Tibial nerve (tissue), 4 donors: Measurements from ENCODE around the gene GJB4. TPM values are rescaled to one million over a fixed set of nuclear protein-coding genes. Genes with fewer than 3 reads are reported as not detected.

Experiments used
- DNase-seq, 2 donors: peaks; one replicate each; pipeline ENCODE4 v3.0.0-alpha.2; 2019; ENCODE audit warnings: low spot score in 2 of 2
- H3K27ac ChIP-seq, 4 donors: fragments of 200-600 bp; sonication (generic) in 3 of 4; one replicate each; pipeline ENCODE4 v1.5.1; 2017 to 2019; ENCODE audit warnings: mild to moderate bottlenecking in 1 of 4
- H3K27me3 ChIP-seq, 2 donors: fragments of 200-600 bp; sonication (generic) in 1 of 2; one replicate each; pipeline versions ENCODE4 v1.5.1 to v1.6.0; 2017 to 2019
- H3K36me3 ChIP-seq, 3 donors: fragments of 200-600 bp; sonication (generic); one replicate each; pipeline ENCODE4 v1.5.1; 2018 to 2019
- H3K4me1 ChIP-seq, 4 donors: fragments of 200-600 bp; sonication (generic) in 3 of 4; one replicate each; pipeline ENCODE4 v1.5.1; 2017 to 2019
- H3K4me3 ChIP-seq, 4 donors: fragments of 200-600 bp; sonication (generic) in 3 of 4; one replicate each; pipeline ENCODE4 v1.5.1; 2017 to 2019; ENCODE audit warnings: mild to moderate bottlenecking in 1 of 4, moderate library complexity in 1 of 4
- H3K9me3 ChIP-seq, 4 donors: fragments of 200-600 bp; sonication (generic) in 3 of 4; one replicate each; pipeline ENCODE4 v1.5.1; 2017 to 2019
- EP300 ChIP-seq, 2 donors: sonication (generic); formaldehyde crosslinking; IDR thresholded peaks; one replicate each; pipeline ENCODE4 v1.6.1; 2017; ENCODE audit warnings: antibody characterized with exemption in 2 of 2, mild to moderate bottlenecking in 1 of 2
- POLR2A ChIP-seq, 2 donors: fragments of 450-650 bp; IDR thresholded peaks; one replicate each; pipeline ENCODE4 v1.6.1; 2017; ENCODE audit warnings: antibody characterized with exemption in 2 of 2, mild to moderate bottlenecking in 2 of 2, moderate library complexity in 2 of 2
- WGBS, 2 donors: methylation state at CpG; one replicate each; pipeline ENCODE4 v1.1.5; 2018; 5-methylcytosine and 5-hydroxymethylcytosine counted together
- total RNA-seq, 4 donors: library from RNA; depleted of rRNA; stranded (reverse); fragments of >200 nt; gene quantifications; one replicate each; pipeline ENCODE4 v1.1.0, GENCODE V29; 2016
- TF ChIP-seq, protein P1 (sequence below), 5 experiments: fragments of 200-600 bp in 3 of 5; fragments of 450-650 bp in 2 of 5; sonication (generic) in 3 of 5; IDR thresholded peaks; one replicate each; pipeline ENCODE4 v1.5.1; 2016 to 2019; ENCODE audit warnings: antibody characterized with exemption in 5 of 5, mild to moderate bottlenecking in 3 of 5, moderate library complexity in 2 of 5

GJB4 gene
- total RNA-seq, 4 donors from 2014 or later: not detected

DNA sequence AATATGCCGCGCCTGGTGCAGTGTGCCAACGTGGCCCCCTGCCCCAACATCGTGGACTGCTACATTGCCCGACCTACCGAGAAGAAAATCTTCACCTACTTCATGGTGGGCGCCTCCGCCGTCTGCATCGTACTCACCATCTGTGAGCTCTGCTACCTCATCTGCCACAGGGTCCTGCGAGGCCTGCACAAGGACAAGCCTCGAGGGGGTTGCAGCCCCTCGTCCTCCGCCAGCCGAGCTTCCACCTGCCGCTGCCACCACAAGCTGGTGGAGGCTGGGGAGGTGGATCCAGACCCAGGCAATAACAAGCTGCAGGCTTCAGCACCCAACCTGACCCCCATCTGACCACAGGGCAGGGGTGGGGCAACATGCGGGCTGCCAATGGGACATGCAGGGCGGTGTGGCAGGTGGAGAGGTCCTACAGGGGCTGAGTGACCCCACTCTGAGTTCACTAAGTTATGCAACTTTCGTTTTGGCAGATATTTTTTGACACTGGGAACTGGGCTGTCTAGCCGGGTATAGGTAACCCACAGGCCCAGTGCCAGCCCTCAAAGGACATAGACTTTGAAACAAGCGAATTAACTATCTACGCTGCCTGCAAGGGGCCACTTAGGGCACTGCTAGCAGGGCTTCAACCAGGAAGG lies 25.8 kb downstream of the GJB4 start:
- Histone ChIP-seq H3K27ac (no peak overlapping the region), H3K36me3 (no peaks in the 10 kb centered on the region), H3K4me3 (no peak overlapping the region), H3K27me3 (peaks cover 0 to 34% of the 10 kb centered on the region in 2 donors), H3K4me1 (peaks cover 0 to 26% (median 5%) of the 10 kb centered on the region in 4 donors), H3K9me3 (peaks cover 0 to 3% (median 0%) of the 10 kb centered on the region in 4 donors)
- TF ChIP-seq POLR2A (IDR thresholded peaks at IDR 0.05) (no peak), EP300 (IDR thresholded peaks at IDR 0.05) (no peak)
- TF ChIP-seq, protein P1, sequence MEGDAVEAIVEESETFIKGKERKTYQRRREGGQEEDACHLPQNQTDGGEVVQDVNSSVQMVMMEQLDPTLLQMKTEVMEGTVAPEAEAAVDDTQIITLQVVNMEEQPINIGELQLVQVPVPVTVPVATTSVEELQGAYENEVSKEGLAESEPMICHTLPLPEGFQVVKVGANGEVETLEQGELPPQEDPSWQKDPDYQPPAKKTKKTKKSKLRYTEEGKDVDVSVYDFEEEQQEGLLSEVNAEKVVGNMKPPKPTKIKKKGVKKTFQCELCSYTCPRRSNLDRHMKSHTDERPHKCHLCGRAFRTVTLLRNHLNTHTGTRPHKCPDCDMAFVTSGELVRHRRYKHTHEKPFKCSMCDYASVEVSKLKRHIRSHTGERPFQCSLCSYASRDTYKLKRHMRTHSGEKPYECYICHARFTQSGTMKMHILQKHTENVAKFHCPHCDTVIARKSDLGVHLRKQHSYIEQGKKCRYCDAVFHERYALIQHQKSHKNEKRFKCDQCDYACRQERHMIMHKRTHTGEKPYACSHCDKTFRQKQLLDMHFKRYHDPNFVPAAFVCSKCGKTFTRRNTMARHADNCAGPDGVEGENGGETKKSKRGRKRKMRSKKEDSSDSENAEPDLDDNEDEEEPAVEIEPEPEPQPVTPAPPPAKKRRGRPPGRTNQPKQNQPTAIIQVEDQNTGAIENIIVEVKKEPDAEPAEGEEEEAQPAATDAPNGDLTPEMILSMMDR (IDR thresholded peaks at IDR 0.05): no peak
- no peak for DNase-seq
- WGBS, 2 donors: 85% methylated on average over 22 of the region's 22 CpGs

DNA sequence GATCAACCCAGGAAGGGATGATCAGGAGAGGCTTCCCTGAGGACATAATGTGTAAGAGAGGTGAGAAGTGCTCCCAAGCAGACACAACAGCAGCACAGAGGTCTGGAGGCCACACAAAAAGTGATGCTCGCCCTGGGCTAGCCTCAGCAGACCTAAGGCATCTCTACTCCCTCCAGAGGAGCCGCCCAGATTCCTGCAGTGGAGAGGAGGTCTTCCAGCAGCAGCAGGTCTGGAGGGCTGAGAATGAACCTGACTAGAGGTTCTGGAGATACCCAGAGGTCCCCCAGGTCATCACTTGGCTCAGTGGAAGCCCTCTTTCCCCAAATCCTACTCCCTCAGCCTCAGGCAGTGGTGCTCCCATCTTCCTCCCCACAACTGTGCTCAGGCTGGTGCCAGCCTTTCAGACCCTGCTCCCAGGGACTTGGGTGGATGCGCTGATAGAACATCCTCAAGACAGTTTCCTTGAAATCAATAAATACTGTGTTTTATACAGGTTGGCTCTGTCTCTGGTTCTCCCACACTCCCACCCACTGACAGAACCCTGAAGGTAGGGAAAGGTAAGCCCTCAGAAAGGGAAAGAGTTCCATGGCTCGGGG lies 26.4 kb downstream of the GJB4 start:
- Histone ChIP-seq H3K27me3 (peaks cover 0 to 28% of the 10 kb centered on the region in 2 donors), H3K27ac (no peak overlapping the region), H3K36me3 (no peaks in the 10 kb centered on the region), H3K4me1 (peaks cover 0 to 24% (median 5%) of the 10 kb centered on the region in 4 donors), H3K9me3 (peaks cover 0 to 3% (median 0%) of the 10 kb centered on the region in 4 donors), H3K4me3 (no peak overlapping the region)
- no peak for DNase-seq
- 59 to 67% methylated on average over 3 to 4 of the region's 4 CpGs for WGBS, 2 donors
- no peak for TF ChIP-seq POLR2A (IDR thresholded peaks at IDR 0.05)
- no peak for TF ChIP-seq EP300 (IDR thresholded peaks at IDR 0.05)
- TF ChIP-seq, protein P1 (IDR thresholded peaks at IDR 0.05): no peak

DNA sequence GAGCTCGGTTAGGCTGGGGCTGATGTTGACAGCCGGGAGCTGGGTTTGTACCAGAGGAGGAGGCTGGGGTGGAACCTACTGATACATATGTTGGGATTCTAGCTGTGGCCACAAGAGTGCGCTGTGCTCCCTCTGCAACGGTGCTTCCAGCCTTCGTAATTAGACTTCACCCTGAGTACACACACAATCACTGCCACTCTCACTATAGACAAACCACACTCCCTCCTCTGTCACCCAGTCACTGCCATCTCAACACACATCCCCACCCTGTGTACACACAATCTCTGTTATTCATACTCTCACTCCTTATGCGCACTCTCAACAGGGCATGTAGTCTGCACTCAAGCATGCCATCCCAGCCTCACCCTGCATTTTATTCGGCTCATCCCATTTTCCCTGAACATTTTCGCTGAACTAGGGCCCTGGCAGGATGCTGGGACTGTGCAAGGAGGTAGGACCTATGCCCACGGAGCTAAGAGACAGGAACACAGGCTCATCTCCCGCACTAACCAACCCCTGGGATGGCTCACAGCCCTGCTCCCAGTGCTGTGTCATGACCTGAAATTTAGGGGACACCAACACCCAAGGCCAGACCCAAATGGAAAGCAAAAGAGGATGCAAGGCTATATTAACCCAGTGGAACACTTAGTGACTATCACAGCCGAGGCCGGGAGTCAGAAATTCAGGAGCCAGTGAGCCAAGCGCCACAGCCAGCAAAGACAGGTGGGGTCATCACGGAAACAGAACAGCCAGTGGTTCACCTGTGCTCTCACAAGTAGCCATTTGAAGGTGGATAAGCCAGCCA lies 27.2 kb downstream of the GJB4 start:
- 49 to 53% methylated on average over 14 of the region's 14 CpGs for WGBS, 2 donors
- peaks cover 0 to 3% (median 0%) of the 10 kb centered on the region in 4 donors for H3K9me3 ChIP-seq
- peaks cover 0 to 18% (median 1%) of the 10 kb centered on the region in 4 donors for H3K4me1 ChIP-seq
- H3K36me3 ChIP-seq: no peaks in the 10 kb centered on the region
- no peak for TF ChIP-seq POLR2A (IDR thresholded peaks at IDR 0.05)
- TF ChIP-seq, protein P1 (IDR thresholded peaks at IDR 0.05): peak; percentile 62 to 80 (median 67)
- TF ChIP-seq EP300 (IDR thresholded peaks at IDR 0.05): no peak
- peak; percentile 31 to 64 for DNase-seq
- H3K27me3 ChIP-seq: peaks cover 0 to 21% of the 10 kb centered on the region in 2 donors
- H3K27ac ChIP-seq: no peak overlapping the region
- H3K4me3 ChIP-seq: no peak overlapping the region

DNA sequence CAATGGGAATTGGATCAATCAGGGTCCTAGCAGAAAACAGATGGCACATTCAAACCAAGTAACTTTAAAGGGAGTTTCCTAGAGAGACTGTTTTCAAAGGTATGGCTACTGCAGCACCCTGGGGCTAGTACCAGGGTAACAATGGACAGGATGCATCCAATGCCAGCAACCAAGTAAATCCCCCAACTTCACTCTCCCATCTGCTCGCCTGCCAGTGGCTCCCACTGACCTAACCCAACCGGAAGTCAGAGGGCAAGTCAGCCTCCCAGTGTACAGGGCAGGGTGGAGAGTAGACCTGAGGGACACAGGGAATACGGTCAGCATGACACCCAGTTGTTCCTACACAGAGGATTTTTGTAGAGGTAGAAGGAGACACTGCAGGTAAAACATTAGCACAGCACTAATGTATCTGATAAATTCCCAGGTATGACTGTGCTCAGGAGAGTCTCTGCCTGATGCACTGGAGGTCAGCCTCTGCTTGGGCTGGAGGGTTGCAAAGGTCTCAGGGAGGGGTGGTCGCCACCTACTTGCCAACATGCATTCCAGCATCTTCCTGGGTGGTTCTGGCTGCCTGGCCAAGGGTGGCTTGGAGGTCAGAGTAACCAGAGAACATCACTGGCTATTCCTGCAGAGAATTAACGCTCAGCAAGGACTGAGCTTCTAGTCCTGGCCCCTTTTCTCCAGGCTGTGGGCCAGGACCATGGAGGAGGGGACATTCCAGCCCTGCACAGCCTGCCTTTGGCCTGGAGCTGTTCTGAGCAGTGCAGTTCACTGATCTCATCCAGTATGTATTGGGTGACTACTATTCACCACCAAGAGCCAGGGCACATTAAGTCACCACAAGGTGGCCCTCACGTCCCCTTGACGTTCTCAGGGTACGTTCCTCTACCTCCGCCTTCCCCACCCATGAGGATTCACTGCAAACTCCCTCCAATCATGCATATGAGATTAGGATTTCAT lies 28.2 kb downstream of the GJB4 start:
- WGBS, 2 donors: 34 to 45% methylated on average over 9 of the region's 9 CpGs
- Histone ChIP-seq H3K9me3 (peaks cover 0 to 3% (median 0%) of the 10 kb centered on the region in 4 donors), H3K36me3 (no peaks in the 10 kb centered on the region), H3K4me1 (peaks cover 0 to 23% (median 0%) of the 10 kb centered on the region in 4 donors), H3K27ac (peak overlapping the region in 2 of 4 donors; percentile 12 to 36), H3K4me3 (no peak overlapping the region), H3K27me3 (peaks cover 0 to 15% of the 10 kb centered on the region in 2 donors)
- TF ChIP-seq, protein P1 (IDR thresholded peaks at IDR 0.05): peak in 2 of 5 experiments; percentile 18 to 19
- no peak for TF ChIP-seq POLR2A (IDR thresholded peaks at IDR 0.05)
- no peak for TF ChIP-seq EP300 (IDR thresholded peaks at IDR 0.05)
- DNase-seq: no peak
